Measurements from ENCODE around the gene FUT8. TPM values are rescaled to one million over a fixed set of nuclear protein-coding genes. Genes with fewer than 3 reads are reported as not detected.

Gene FUT8
- total RNA-seq, 1 experiment from 2014 or later: 11.8 TPM

DNA sequence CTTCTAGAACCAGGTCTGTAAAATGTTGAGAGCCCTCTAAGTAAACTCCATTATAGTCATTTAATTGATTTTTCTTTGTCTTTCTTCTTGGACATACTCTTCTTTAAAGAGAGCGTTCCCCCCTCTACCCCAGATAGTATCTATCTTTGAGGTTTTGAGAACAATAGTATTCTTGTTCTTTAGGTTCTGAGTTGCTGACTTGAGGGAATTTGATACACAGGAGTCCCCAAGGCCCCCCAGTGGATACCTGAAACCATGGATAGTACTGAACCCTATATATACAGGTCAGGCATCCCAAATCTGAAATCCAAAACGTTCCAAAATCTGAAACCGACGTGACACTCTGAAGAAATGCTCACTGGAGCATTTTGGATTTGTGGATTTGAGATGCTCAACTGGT, 65.5 kb downstream of the FUT8 start:
- H3K9me3 Mint-ChIP-seq (ENCODE audit: unreplicated experiment): no peaks in the 10 kb centered on the region
- no peaks in the 10 kb centered on the region for H3K4me1 Mint-ChIP-seq (ENCODE audit: insufficient read depth, unreplicated experiment)
- intact Hi-C loops (cut with micrococcal nuclease): no loop called here
- no TSS peak for BruUV-seq (replicated peaks)
- H3K27ac Mint-ChIP-seq (ENCODE audit: low read depth, unreplicated experiment): no peak overlapping the region
- ChIA-PET CTCF (no interaction called here), POLR2A (interaction anchor here (1.0 kb wide), 1 partner anchor 85 kb away, joined by 3 read pairs; no protein-coding TSS in a partner anchor)
- TF ChIP-seq, protein P1, sequence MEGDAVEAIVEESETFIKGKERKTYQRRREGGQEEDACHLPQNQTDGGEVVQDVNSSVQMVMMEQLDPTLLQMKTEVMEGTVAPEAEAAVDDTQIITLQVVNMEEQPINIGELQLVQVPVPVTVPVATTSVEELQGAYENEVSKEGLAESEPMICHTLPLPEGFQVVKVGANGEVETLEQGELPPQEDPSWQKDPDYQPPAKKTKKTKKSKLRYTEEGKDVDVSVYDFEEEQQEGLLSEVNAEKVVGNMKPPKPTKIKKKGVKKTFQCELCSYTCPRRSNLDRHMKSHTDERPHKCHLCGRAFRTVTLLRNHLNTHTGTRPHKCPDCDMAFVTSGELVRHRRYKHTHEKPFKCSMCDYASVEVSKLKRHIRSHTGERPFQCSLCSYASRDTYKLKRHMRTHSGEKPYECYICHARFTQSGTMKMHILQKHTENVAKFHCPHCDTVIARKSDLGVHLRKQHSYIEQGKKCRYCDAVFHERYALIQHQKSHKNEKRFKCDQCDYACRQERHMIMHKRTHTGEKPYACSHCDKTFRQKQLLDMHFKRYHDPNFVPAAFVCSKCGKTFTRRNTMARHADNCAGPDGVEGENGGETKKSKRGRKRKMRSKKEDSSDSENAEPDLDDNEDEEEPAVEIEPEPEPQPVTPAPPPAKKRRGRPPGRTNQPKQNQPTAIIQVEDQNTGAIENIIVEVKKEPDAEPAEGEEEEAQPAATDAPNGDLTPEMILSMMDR (IDR thresholded peaks at IDR 0.05; ENCODE audit: unreplicated experiment): no peak
- DNase-seq (ENCODE audit: unreplicated experiment): no peak
- no peaks in the 10 kb centered on the region for H3K27me3 Mint-ChIP-seq (ENCODE audit: insufficient read depth, unreplicated experiment)
- H3K4me3 Mint-ChIP-seq (ENCODE audit: unreplicated experiment): no peak overlapping the region
- no peaks in the 10 kb centered on the region for H3K36me3 Mint-ChIP-seq (ENCODE audit: insufficient read depth, unreplicated experiment)

DNA sequence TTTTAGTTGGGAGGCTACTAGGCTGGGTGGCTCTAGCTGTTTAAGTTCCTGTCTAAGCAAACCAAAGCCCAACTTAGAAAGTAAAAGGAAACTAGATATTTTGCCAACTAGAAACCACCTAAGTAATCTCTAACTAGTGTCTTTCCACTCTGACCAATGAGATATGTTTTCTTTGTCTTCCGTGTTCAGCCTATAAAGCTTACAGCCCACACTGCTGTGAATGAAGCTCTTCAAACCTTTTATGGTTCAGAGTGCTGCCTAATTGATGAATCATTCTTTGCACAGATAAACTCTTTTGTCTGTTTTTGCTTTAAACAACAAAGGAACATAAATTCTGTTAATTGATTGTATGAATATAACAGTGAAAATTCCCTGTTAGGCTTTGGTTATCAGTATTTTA, 66.1 kb downstream of the FUT8 start:
- CTCF ChIA-PET: interaction anchor here (0.6 kb wide), 1 partner anchor 49 kb away, joined by 3 read pairs; no protein-coding TSS in a partner anchor
- Mint-ChIP-seq H3K27ac (ENCODE audit: low read depth, unreplicated experiment) (peak overlapping the region; percentile 18), H3K27me3 (ENCODE audit: insufficient read depth, unreplicated experiment) (no peaks in the 10 kb centered on the region), H3K9me3 (ENCODE audit: unreplicated experiment) (no peaks in the 10 kb centered on the region), H3K4me1 (ENCODE audit: insufficient read depth, unreplicated experiment) (no peaks in the 10 kb centered on the region), H3K36me3 (ENCODE audit: insufficient read depth, unreplicated experiment) (no peaks in the 10 kb centered on the region), H3K4me3 (ENCODE audit: unreplicated experiment) (no peak overlapping the region)
- peak; percentile 6 for DNase-seq (ENCODE audit: unreplicated experiment)
- TF ChIP-seq, protein P1 (IDR thresholded peaks at IDR 0.05; ENCODE audit: unreplicated experiment): no peak
- no TSS peak for BruUV-seq (replicated peaks)
- intact Hi-C loops (cut with micrococcal nuclease): no loop called here
- POLR2A ChIA-PET: interaction anchor here (1.0 kb wide), 1 partner anchor 85 kb away, joined by 3 read pairs; no protein-coding TSS in a partner anchor

DNA sequence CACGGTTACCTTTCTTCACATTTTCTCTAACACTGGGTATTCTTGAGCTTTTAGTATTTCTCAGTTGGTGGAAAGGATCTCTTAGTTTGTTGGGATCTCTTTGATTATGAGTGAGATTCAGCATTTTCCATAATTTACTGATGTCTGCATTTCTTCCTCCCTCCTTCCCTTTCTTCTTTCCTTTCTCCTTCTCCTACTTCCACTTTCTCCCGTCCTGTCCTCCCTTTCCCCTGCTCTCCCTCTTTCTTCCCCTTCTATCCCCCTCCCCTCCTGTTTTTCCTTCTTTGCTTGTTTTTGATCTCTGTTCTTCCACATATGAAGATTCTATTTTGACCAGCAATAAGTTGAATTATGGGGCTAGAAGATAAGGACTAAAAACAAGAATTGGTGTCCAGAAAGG, 66.9 kb downstream of the FUT8 start:
- no peaks in the 10 kb centered on the region for H3K9me3 Mint-ChIP-seq (ENCODE audit: unreplicated experiment)
- no peaks in the 10 kb centered on the region for H3K4me1 Mint-ChIP-seq (ENCODE audit: insufficient read depth, unreplicated experiment)
- CTCF ChIA-PET: no interaction called here
- no peak for DNase-seq (ENCODE audit: unreplicated experiment)
- no peak overlapping the region for H3K27ac Mint-ChIP-seq (ENCODE audit: low read depth, unreplicated experiment)
- POLR2A ChIA-PET: no interaction called here
- no peaks in the 10 kb centered on the region for H3K36me3 Mint-ChIP-seq (ENCODE audit: insufficient read depth, unreplicated experiment)
- intact Hi-C loops (cut with micrococcal nuclease): no loop called here
- no TSS peak for BruUV-seq (replicated peaks)
- no peaks in the 10 kb centered on the region for H3K27me3 Mint-ChIP-seq (ENCODE audit: insufficient read depth, unreplicated experiment)
- H3K4me3 Mint-ChIP-seq (ENCODE audit: unreplicated experiment): no peak overlapping the region
- TF ChIP-seq, protein P1 (IDR thresholded peaks at IDR 0.05; ENCODE audit: unreplicated experiment): no peak

DNA sequence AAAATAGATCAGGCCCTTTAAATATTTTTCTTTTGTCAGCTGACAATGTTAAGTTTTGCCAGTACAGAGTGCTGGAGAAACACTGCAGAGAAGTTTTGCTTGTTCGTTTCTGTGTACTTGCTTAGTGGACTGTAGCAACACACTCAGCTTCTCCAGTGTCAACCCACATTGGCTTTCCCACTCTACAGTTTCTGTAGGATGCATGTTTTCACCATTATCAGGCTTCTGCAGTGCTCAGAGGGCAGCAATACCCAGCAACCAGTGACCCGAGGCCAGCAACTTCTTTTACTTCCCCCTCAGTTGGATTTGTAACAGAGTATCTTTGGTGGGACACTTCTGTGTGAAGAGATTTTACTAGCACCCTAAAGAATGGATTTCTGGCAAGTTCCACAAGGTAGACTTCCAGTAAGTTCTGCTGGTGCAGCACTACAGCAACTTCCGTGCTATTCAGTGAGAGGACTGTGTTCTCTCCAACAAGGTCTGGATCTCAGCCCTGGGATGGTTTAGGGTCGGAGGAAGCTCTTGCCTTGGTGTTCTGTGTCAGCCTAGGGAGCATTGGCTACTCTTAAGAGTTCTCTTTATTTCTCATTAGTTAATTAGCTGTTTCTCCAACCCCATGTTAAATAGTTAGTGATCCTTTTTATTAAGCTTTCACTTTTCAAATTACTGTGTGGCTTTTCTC, 70.4 kb downstream of the FUT8 start:
- no peak overlapping the region for H3K27ac Mint-ChIP-seq (ENCODE audit: low read depth, unreplicated experiment)
- ChIA-PET POLR2A (no interaction called here), CTCF (interaction anchor here (0.6 kb wide), 1 partner anchor 19 kb away, joined by 4 read pairs; no protein-coding TSS in a partner anchor)
- no peak overlapping the region for H3K4me3 Mint-ChIP-seq (ENCODE audit: unreplicated experiment)
- no peaks in the 10 kb centered on the region for H3K27me3 Mint-ChIP-seq (ENCODE audit: insufficient read depth, unreplicated experiment)
- no peaks in the 10 kb centered on the region for H3K36me3 Mint-ChIP-seq (ENCODE audit: insufficient read depth, unreplicated experiment)
- DNase-seq (ENCODE audit: unreplicated experiment): no peak
- no peaks in the 10 kb centered on the region for H3K4me1 Mint-ChIP-seq (ENCODE audit: insufficient read depth, unreplicated experiment)
- intact Hi-C loops (cut with micrococcal nuclease): no loop called here
- no TSS peak for BruUV-seq (replicated peaks)
- no peaks in the 10 kb centered on the region for H3K9me3 Mint-ChIP-seq (ENCODE audit: unreplicated experiment)
- TF ChIP-seq, protein P1 (IDR thresholded peaks at IDR 0.05; ENCODE audit: unreplicated experiment): no peak

All from MCF 10A (cell line).